Hindlimb muscle (tissue), 1 donor: ENCODE measurements around the gene TGFBI. TPM values are rescaled to one million over a fixed set of nuclear protein-coding genes. Genes with fewer than 3 reads are reported as not detected.
A peak's percentile ranks its signal among the peaks of the same experiment; 100 is the strongest.

Experiments used
- DNase-seq: peaks from one replicate; pipeline ENCODE4 v3.0.0-alpha.2; 2013
- polyA plus RNA-seq: library from polyadenylated mRNA; unstranded; fragments of 120-200 nt; gene quantifications from one replicate; pipeline ENCODE4 v1.2.1, GENCODE V29; 2013; ENCODE audit not compliant: insufficient read length

Gene TGFBI
- polyA plus RNA-seq, 1 donor = 148 TPM

GRCh38 chr5:136066661-136067271, 38.0 kb downstream of the TGFBI start:
- DNase-seq = peak; percentile 86

GRCh38 chr5:136067422-136067821, 38.6 kb downstream of the TGFBI start:
- no peak for DNase-seq

GRCh38 chr5:136070486-136071285, 41.9 kb downstream of the TGFBI start:
- DNase-seq = peak; percentile 79

DNA sequence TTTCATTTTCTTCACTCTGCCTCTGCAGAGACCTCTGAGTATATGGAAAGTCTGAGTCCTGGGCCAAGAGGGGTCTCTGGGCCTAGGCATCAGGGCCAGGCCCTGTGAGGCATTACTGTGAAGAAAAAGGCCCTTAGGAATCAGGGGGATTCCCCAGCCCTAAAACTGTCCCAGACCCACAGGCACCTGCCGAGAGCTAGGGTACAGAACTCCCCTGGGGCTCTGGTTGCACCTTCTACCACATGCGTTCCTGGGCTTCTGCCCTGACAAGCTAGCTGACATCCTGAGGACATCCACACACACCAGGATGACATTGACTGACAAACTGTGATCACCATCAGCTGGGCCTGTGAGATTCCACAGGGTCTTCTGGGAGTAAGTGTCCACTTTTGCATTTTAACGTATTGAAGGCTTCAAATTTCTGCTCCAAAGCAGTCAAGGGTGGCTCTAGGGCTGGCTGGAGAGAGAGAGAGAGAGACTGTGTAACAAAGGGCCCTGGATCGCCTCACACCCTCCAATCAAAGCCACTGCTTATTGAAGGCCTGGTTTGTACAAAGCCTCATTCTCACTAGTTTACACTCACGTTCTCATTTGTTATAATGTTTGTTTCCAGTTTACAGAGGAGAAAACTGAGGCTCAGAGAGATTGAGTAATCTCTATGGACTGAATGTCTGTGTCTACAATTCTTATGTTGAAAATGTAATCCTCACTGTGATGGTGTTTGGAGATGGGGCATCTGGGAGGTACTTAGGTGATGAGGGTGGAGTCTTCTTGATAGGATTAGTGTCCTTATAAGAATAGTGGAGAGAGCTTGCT, 45.1 kb downstream of the TGFBI start:
- no peak for DNase-seq

GRCh38 chr5:136075466-136075891, 46.7 kb downstream of the TGFBI start:
- no peak for DNase-seq

- no peak for DNase-seq
Observed at GRCh38 chr5:136076067-136076466, 47.3 kb downstream of the TGFBI start.

- DNase-seq = no peak
Observed at GRCh38 chr5:136076881-136077445, 48.2 kb downstream of the TGFBI start.

- no peak for DNase-seq
Observed at GRCh38 chr5:136079195-136079985, 50.6 kb downstream of the TGFBI start.

GRCh38 chr5:136080113-136080482, 51.3 kb downstream of the TGFBI start:
- DNase-seq = no peak

- peak; percentile 87 for DNase-seq
Observed at GRCh38 chr5:136080483-136081216, 51.9 kb downstream of the TGFBI start.

GRCh38 chr5:136081217-136081591, 52.4 kb downstream of the TGFBI start:
- DNase-seq = no peak

GRCh38 chr5:136082390-136083193, 53.8 kb downstream of the TGFBI start:
- DNase-seq = peak; percentile 84

DNA sequence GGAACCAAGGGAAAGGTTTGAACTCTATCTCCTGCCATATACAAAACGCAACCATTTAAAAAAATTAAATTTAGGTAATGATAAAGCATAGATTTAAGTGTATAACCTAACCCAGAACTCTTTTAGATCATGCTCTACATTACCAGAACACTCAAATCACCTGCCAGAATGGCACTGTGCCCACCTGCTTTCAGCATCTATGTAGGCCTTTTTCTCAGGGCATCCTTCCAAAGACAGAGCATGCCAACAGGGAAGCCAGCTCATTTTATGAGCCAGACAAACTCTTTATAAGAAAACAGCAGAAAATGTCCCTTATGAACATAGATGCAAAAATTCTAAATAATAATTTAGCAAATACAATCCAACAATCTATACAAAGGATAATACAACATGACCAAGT, 55.9 kb downstream of the TGFBI start:
- no peak for DNase-seq

DNA sequence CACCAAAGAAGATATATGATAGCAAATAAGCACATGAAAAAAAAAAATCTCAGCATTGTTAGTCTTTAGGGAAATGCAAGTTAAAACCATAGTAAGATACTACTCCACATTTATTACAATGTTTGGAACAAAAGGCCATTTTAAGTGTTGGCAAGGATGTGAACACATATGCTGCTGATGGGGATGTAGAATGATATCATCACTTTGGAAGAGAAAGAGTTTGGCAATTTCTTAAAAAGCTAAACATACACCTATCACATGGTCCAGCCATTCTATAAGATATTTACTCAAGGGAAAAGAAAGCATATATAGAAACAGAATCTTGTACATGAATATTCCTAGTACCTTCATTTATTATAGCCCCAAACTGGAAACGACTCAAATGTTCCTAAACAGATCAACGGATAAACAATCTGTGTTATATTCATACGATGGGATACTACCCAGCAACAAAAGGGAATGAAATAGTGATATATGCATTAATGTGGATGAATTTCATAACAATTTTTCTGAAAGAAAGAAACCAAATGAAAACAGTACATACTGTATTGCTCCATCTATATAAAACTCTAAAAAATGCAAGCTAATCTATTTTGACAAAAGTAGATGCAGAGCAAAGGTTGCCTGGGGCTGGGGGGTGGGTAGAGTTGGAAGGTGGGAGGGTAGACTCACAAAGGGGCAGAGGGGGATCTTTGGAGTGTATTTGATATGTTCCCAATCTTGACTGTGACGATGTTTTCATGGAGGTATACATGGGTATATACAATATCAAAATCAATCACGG, 58.2 kb downstream of the TGFBI start:
- DNase-seq = peak; percentile 58

DNA sequence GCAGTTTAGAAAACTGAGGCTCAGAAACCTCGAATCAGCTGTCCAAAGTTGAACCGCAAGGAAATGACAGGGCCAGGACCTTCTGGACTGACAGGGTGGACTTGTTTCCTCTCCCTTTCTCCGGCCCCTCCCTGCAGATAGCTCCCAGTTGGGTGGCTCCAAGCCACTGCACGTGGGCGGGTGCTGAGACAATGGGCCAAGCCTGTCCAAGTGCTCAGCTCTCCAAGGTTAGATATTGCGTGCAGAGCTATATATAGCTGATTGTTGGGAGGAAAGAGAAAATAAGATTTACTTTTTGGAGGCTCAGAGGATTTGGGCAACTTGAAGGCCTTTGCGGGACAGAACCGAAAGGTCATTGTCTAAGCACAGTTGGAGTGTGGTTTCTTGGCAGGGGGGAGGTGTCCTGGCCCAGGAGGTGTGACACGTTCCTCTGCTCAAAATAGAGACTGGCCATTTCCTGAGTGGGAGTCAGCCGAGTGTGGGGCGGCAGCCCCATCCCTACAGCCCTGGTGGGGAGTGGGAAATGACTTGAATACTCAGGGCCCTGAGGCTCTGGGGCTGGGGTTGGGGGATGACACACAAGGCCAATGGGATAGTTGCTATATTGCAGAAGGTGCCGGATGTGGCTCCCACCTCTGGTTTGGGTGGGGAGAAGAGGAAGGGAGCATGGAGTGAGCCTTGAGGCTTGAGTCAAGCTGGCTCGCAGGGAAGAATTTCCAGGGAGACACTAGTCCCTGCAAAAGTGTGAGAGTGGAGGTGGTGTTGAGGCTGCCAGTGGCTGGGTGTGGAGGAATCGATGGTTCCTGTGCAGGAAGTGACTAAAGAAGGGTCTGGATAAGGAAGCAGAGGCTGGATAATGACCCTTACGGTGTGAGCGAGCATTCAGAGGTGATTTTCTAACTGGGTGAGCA, 59.4 kb downstream of the TGFBI start:
- peak; percentile 85 for DNase-seq

DNA sequence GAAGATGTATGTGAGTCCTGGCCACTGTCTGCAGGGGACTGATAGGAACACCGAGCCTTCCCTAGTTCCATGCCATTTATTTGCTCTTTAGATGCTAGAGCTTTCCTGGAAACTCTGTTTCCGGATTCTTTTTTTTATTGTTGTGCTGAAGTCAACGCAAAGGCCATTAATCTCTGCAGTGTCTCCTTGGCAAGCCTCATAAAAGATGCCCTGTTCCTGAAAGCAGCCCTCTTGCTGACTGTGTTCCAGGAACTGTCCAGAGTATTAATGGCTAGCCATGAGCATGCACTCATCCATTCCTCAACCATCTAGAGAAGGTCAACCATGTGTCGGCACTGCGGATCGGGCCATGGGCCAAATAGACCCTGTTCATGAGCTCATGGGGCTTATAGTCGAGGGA, 61.0 kb downstream of the TGFBI start:
- no peak for DNase-seq

DNA sequence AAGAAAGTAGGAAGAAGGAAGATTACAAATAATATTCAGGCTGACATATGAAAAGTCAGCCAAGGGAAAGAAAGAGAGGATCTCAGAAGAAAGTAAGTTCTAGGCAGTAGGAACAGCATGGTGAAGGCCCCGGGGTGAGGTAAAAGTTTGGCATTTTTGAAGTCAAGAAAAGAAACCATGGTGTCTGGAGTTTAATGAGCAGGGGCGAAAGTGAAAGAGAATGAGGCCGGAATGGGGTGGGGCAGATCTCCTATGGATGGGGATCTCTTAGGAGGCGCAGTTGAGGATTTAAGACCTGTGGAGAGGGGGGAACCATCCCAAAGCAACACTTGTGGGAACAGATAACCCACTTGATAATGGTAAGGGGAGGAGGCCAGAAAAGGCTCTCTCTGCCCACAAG, 61.5 kb downstream of the TGFBI start:
- DNase-seq = no peak

DNA sequence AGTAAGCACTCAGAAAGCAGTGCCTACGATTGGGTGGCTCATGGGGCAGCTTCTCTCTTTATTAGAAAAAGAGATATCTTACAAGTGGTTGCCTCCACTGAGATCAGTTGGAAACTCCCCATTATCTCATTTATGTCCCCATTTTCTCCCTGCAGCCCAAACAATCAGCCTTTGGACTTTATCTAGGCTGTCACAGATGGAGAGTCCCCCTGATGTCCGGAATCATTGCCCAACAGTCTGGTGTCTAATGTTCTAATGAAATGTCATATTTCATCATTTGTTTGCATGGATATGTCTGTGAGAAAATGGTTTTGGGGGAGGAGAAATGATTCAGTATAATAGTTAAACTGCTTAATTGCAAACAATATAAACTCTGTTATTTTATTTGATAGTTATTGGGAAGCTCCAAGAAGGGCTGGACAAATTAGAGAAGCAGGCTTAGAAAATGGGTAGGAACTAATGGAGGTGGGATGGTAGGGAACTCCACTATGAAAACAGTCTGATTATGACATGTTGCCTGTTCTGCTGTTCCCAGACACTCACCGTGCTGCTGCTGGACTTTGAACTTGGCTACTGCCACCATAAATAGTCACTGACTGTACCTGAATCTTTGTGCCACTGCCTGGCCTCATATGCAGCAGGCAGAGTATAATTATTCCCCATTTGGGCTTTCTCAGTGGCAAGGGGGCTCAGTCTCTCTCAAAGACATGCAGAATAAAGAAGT, 65.6 kb downstream of the TGFBI start:
- no peak for DNase-seq
